Measurements from ENCODE around the gene RUSF1.
"Not testable (repeated sequence)": the region's sequence is repeated elsewhere in the genome, so short reads cannot be mapped to it uniquely, and the experiment has no call there.

The RUSF1 gene

GRCh38 chr16:31507929-31508705 is at the start of gene RUSF1:
RUSF1 (minus strand) TSS chr16:31508391; CDS start chr16:31508373, 18 bp downstream.
- DNase-seq (ENCODE audit: low spot score) = peak; percentile 85

GRCh38 chr16:31542763-31543162 is 34.6 kb upstream of the RUSF1 start:
- no peak for DNase-seq (ENCODE audit: low spot score)

- DNase-seq (ENCODE audit: low spot score) = not testable (repeated sequence)
Measured at GRCh38 chr16:31539762-31540161, 31.6 kb upstream of the RUSF1 start.

- DNase-seq (ENCODE audit: low spot score) = not testable (repeated sequence)
Measured at GRCh38 chr16:31538243-31538598, 30.0 kb upstream of the RUSF1 start.

GRCh38 chr16:31537362-31538242 is 29.4 kb upstream of the RUSF1 start:
- no peak for DNase-seq (ENCODE audit: low spot score)

- no peak for DNase-seq (ENCODE audit: low spot score)
Measured at GRCh38 chr16:31536804-31537361, 28.7 kb upstream of the RUSF1 start.

GRCh38 chr16:31535737-31536136 is 27.5 kb upstream of the RUSF1 start:
- DNase-seq (ENCODE audit: low spot score) = no peak

- DNase-seq (ENCODE audit: low spot score) = no peak
Measured at GRCh38 chr16:31532896-31533295, 24.7 kb upstream of the RUSF1 start.

GRCh38 chr16:31532120-31532519 is 23.9 kb upstream of the RUSF1 start:
- DNase-seq (ENCODE audit: low spot score) = no peak

- no peak for DNase-seq (ENCODE audit: low spot score)
Measured at GRCh38 chr16:31531096-31531495, 22.9 kb upstream of the RUSF1 start.

GRCh38 chr16:31530405-31530804 is 22.2 kb upstream of the RUSF1 start:
- DNase-seq (ENCODE audit: low spot score) = no peak

- DNase-seq (ENCODE audit: low spot score) = no peak
Measured at GRCh38 chr16:31529937-31530312, 21.7 kb upstream of the RUSF1 start.

GRCh38 chr16:31529108-31529936 is 21.1 kb upstream of the RUSF1 start:
- no peak for DNase-seq (ENCODE audit: low spot score)

GRCh38 chr16:31528523-31529107 is 20.4 kb upstream of the RUSF1 start:
- DNase-seq (ENCODE audit: low spot score) = no peak

GRCh38 chr16:31527734-31528274 is 19.6 kb upstream of the RUSF1 start, which contains the start of gene AHSP:
AHSP (plus strand) TSS chr16:31527900; CDS start chr16:31528140, 240 bp downstream.
- DNase-seq (ENCODE audit: low spot score) = no peak

GRCh38 chr16:31525113-31525512 is 16.9 kb upstream of the RUSF1 start:
- DNase-seq (ENCODE audit: low spot score) = no peak

- DNase-seq (ENCODE audit: low spot score) = not testable (repeated sequence)
Measured at GRCh38 chr16:31523768-31524167, 15.6 kb upstream of the RUSF1 start.

- no peak for DNase-seq (ENCODE audit: low spot score)
Measured at GRCh38 chr16:31522071-31522470, 13.9 kb upstream of the RUSF1 start.

GRCh38 chr16:31521368-31521767 is 13.2 kb upstream of the RUSF1 start:
- no peak for DNase-seq (ENCODE audit: low spot score)

- DNase-seq (ENCODE audit: low spot score) = no peak
Measured at GRCh38 chr16:31519759-31520431, 11.7 kb upstream of the RUSF1 start.
